ENCODE measurements around the gene ZNF273. TPM values are rescaled to one million over a fixed set of nuclear protein-coding genes. Genes with fewer than 3 reads are reported as not detected.

ZNF273 gene
- total RNA-seq, 1 experiment from 2014 or later = 6.6 TPM

- TF ChIP-seq, protein P1, sequence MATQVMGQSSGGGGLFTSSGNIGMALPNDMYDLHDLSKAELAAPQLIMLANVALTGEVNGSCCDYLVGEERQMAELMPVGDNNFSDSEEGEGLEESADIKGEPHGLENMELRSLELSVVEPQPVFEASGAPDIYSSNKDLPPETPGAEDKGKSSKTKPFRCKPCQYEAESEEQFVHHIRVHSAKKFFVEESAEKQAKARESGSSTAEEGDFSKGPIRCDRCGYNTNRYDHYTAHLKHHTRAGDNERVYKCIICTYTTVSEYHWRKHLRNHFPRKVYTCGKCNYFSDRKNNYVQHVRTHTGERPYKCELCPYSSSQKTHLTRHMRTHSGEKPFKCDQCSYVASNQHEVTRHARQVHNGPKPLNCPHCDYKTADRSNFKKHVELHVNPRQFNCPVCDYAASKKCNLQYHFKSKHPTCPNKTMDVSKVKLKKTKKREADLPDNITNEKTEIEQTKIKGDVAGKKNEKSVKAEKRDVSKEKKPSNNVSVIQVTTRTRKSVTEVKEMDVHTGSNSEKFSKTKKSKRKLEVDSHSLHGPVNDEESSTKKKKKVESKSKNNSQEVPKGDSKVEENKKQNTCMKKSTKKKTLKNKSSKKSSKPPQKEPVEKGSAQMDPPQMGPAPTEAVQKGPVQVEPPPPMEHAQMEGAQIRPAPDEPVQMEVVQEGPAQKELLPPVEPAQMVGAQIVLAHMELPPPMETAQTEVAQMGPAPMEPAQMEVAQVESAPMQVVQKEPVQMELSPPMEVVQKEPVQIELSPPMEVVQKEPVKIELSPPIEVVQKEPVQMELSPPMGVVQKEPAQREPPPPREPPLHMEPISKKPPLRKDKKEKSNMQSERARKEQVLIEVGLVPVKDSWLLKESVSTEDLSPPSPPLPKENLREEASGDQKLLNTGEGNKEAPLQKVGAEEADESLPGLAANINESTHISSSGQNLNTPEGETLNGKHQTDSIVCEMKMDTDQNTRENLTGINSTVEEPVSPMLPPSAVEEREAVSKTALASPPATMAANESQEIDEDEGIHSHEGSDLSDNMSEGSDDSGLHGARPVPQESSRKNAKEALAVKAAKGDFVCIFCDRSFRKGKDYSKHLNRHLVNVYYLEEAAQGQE (IDR thresholded peaks at IDR 0.05; ENCODE audit: low read depth) = no peak
- TF ChIP-seq ATF3 (IDR thresholded peaks at IDR 0.05) (no peak), ZNF274 (IDR thresholded peaks at IDR 0.05; ENCODE audit: low read depth, low read length) (no peak), FOSL1 (IDR thresholded peaks at IDR 0.05; ENCODE audit: low read depth) (no peak), POLR2A (IDR thresholded peaks at IDR 0.05; ENCODE audit: borderline replicate concordance, extremely low read depth, insufficient read depth, insufficient read length) (peak; percentile 75), ZFX (IDR thresholded peaks at IDR 0.05) (peak; percentile 75)
Observed at GRCh38 chr7:64902806-64903721, at the start of gene ZNF273 (continued).

GRCh38 chr7:64853679-64854078 lies 49.4 kb upstream of the ZNF273 start:
- RAD21 ChIA-PET (ENCODE audit: low non-redundant PET in 1 of 2, low total read pairs in 2 of 2, uncharacterized antibody in 2 of 2, unreplicated experiment in 2 of 2) = no interaction called here
- Histone ChIP-seq H3K79me2 (ENCODE audit: insufficient read depth, low read length) (no peaks in the 10 kb centered on the region), H2AFZ (ENCODE audit: low read depth, low read length, poor library complexity, severe bottlenecking) (no peak overlapping the region), H3K4me3 (replicated peaks in 1 of 2; ENCODE audit: low read depth in 1 of 2, low read length in 2 of 2) (no peak overlapping the region), H3K9me2 (ENCODE audit: insufficient read depth) (no peaks in the 10 kb centered on the region), H3K4me1 (ENCODE audit: control insufficient read depth in 1 of 2, insufficient read depth in 2 of 2, low read length in 2 of 2) (no peaks in the 10 kb centered on the region; a peak in 1 of 4 replicates), H3K27me3 (ENCODE audit: insufficient read depth, low read length) (no peaks in the 10 kb centered on the region), H4K20me1 (ENCODE audit: insufficient read depth) (no peaks in the 10 kb centered on the region), H3K9me3 (ENCODE audit: control insufficient read depth in 1 of 2, insufficient read depth in 1 of 2, low read depth in 1 of 2, low read length in 2 of 2) (no peaks in the 10 kb centered on the region), H3K4me2 (ENCODE audit: low read length) (no peak overlapping the region), H3K36me3 (ENCODE audit: control insufficient read depth in 1 of 2, insufficient read depth in 2 of 2, low read length in 2 of 2) (no peaks in the 10 kb centered on the region), H3K27ac (ENCODE audit: low read depth, low read length) (no peak overlapping the region), H3K9ac (ENCODE audit: low read length) (no peak overlapping the region)
- no TSS peak for BruUV-seq (replicated peaks)
- ATAC-seq (no peak), DNase-seq (ENCODE audit: low read depth, low spot score) (no peak)
- POLR2A ChIA-PET = no interaction called here
- intact Hi-C loops (cut with micrococcal nuclease) = no loop called here
- CTCF ChIA-PET = no interaction called here
- TF ChIP-seq RAD21 (IDR thresholded peaks at IDR 0.05; ENCODE audit: low read depth) (no peak), CEBPB (IDR thresholded peaks at IDR 0.05; ENCODE audit: low read depth) (no peak), ELF1 (IDR thresholded peaks at IDR 0.05; ENCODE audit: borderline replicate concordance, low read depth) (no peak), JUND (IDR thresholded peaks at IDR 0.05) (no peak), ATF3 (IDR thresholded peaks at IDR 0.05) (no peak), TCF7L2 (IDR thresholded peaks at IDR 0.05; ENCODE audit: borderline replicate concordance, extremely low read depth, insufficient read depth, insufficient read length) (no peak), ZBTB33 (IDR thresholded peaks at IDR 0.05; ENCODE audit: extremely low read depth, insufficient replicate concordance, low read length) (no peak), EZH2 (IDR thresholded peaks at IDR 0.05) (no peak), EZH2phosphoT487 (IDR thresholded peaks at IDR 0.05; ENCODE audit: borderline replicate concordance) (no peak), SP1 (IDR thresholded peaks at IDR 0.05; ENCODE audit: low read depth) (no peak)
- TF ChIP-seq, protein P2, sequence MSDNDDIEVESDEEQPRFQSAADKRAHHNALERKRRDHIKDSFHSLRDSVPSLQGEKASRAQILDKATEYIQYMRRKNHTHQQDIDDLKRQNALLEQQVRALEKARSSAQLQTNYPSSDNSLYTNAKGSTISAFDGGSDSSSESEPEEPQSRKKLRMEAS (IDR thresholded peaks at IDR 0.05) = no peak
